ENCODE data around the gene SPRYD3. TPM values are rescaled to one million over a fixed set of nuclear protein-coding genes. Genes with fewer than 3 reads are reported as not detected.

SPRYD3 gene
- total RNA-seq, 1 experiment from 2014 or later: 8.2 TPM

- H3K9me3 Mint-ChIP-seq (ENCODE audit: unreplicated experiment): no peaks in the 10 kb centered on the region
- Histone ChIP-seq H3K27me3 (replicated peaks; ENCODE audit: control insufficient read depth, insufficient read depth, low read length) (no peaks in the 10 kb centered on the region), H3K4me1 (0 out of 2 replicates have a peak, but pooled peaks cover 4% of the 10 kb centered on the region), H3K4me3 (ENCODE audit: low read depth, low read length) (no peak overlapping the region), H3K36me3 (ENCODE audit: control insufficient read depth, insufficient read depth, low read length) (no peaks in the 10 kb centered on the region), H3K9me3 (no peaks in the 10 kb centered on the region)
- intact Hi-C loops (cut with micrococcal nuclease; ENCODE audit: unreplicated experiment): no loop called here
- H3K4me3 Mint-ChIP-seq (ENCODE audit: unreplicated experiment): no peak overlapping the region
- no peaks in the 10 kb centered on the region for H3K27me3 Mint-ChIP-seq (ENCODE audit: insufficient read depth, unreplicated experiment)
- peaks cover under 1% of the 10 kb centered on the region for H3K4me1 Mint-ChIP-seq (ENCODE audit: low read depth, unreplicated experiment)
- POLR2A ChIA-PET: no interaction called here
- H3K27ac Mint-ChIP-seq (ENCODE audit: unreplicated experiment): no peak overlapping the region
- TF ChIP-seq CTCF (IDR thresholded peaks at IDR 0.05; ENCODE audit: insufficient read depth in 1 of 2, low read depth in 1 of 2, low read length in 1 of 2, severe bottlenecking in 1 of 2, unreplicated experiment in 1 of 2): no peak
- BruUV-seq (replicated peaks): no TSS peak
- CTCF ChIA-PET: interaction anchor here (0.6 kb wide), 1 partner anchor 20 kb away, joined by 4 read pairs; no protein-coding TSS in a partner anchor
- DNase-seq: peak in 1 of 2 experiments; percentile 31
- peaks cover 23% of the 10 kb centered on the region for H3K36me3 Mint-ChIP-seq (ENCODE audit: insufficient read depth, unreplicated experiment)
These were observed 20.3 kb downstream of the SPRYD3 start for GRCh38 chr12:53058674-53059433.

GRCh38 chr12:53057816-53058500, 21.2 kb downstream of the SPRYD3 start:
- intact Hi-C loops (cut with micrococcal nuclease; ENCODE audit: unreplicated experiment): no loop called here
- Mint-ChIP-seq H3K36me3 (ENCODE audit: insufficient read depth, unreplicated experiment) (peaks cover 29% of the 10 kb centered on the region), H3K9me3 (ENCODE audit: unreplicated experiment) (no peaks in the 10 kb centered on the region), H3K27ac (ENCODE audit: unreplicated experiment) (no peak overlapping the region), H3K4me3 (ENCODE audit: unreplicated experiment) (no peak overlapping the region), H3K4me1 (ENCODE audit: low read depth, unreplicated experiment) (peaks cover 7% of the 10 kb centered on the region), H3K27me3 (ENCODE audit: insufficient read depth, unreplicated experiment) (no peaks in the 10 kb centered on the region)
- peaks cover 8% of the 10 kb centered on the region; the same call in 1 of the 2 replicates for H3K4me1 ChIP-seq
- POLR2A ChIA-PET: no interaction called here
- H3K36me3 ChIP-seq (ENCODE audit: control insufficient read depth, insufficient read depth, low read length): no peaks in the 10 kb centered on the region
- DNase-seq: no peak
- no TSS peak for BruUV-seq (replicated peaks)
- TF ChIP-seq CTCF (IDR thresholded peaks at IDR 0.05; ENCODE audit: insufficient read depth in 1 of 2, low read depth in 1 of 2, low read length in 1 of 2, severe bottlenecking in 1 of 2, unreplicated experiment in 1 of 2): no peak
- CTCF ChIA-PET: interaction anchor here (2.1 kb wide), 1 partner anchor 8 kb away, joined by 8 read pairs; no protein-coding TSS in a partner anchor
- H3K4me3 ChIP-seq (ENCODE audit: low read depth, low read length): no peak overlapping the region
- no peaks in the 10 kb centered on the region for H3K27me3 ChIP-seq (replicated peaks; ENCODE audit: control insufficient read depth, insufficient read depth, low read length)
- H3K9me3 ChIP-seq: no peaks in the 10 kb centered on the region

GRCh38 chr12:53056901-53057300, 22.3 kb downstream of the SPRYD3 start:
- ChIA-PET POLR2A (no interaction called here), CTCF (interaction anchor here (2.1 kb wide), 1 partner anchor 9 kb away, joined by 8 read pairs; no protein-coding TSS in a partner anchor)
- H3K27me3 ChIP-seq (replicated peaks; ENCODE audit: control insufficient read depth, insufficient read depth, low read length): no peaks in the 10 kb centered on the region
- no peaks in the 10 kb centered on the region for H3K27me3 Mint-ChIP-seq (ENCODE audit: insufficient read depth, unreplicated experiment)
- peaks cover 13% of the 10 kb centered on the region for H3K4me1 Mint-ChIP-seq (ENCODE audit: low read depth, unreplicated experiment)
- intact Hi-C loops (cut with micrococcal nuclease; ENCODE audit: unreplicated experiment): no loop called here
- H3K27ac Mint-ChIP-seq (ENCODE audit: unreplicated experiment): no peak overlapping the region
- peaks cover 14% of the 10 kb centered on the region for H3K4me1 ChIP-seq
- DNase-seq: no peak
- H3K9me3 ChIP-seq: no peaks in the 10 kb centered on the region
- BruUV-seq (replicated peaks): no TSS peak
- no peaks in the 10 kb centered on the region for H3K9me3 Mint-ChIP-seq (ENCODE audit: unreplicated experiment)
- no peak overlapping the region for H3K4me3 ChIP-seq (ENCODE audit: low read depth, low read length)
- H3K36me3 ChIP-seq (ENCODE audit: control insufficient read depth, insufficient read depth, low read length): no peaks in the 10 kb centered on the region
- H3K36me3 Mint-ChIP-seq (ENCODE audit: insufficient read depth, unreplicated experiment): peaks cover 29% of the 10 kb centered on the region
- no peak overlapping the region for H3K4me3 Mint-ChIP-seq (ENCODE audit: unreplicated experiment)
- TF ChIP-seq CTCF (IDR thresholded peaks at IDR 0.05; ENCODE audit: insufficient read depth in 1 of 2, low read depth in 1 of 2, low read length in 1 of 2, severe bottlenecking in 1 of 2, unreplicated experiment in 1 of 2): no peak

Measured in Caco-2 (cell line).